Measurements from ENCODE around the gene ATP8A2.

ATP8A2 gene

DNA sequence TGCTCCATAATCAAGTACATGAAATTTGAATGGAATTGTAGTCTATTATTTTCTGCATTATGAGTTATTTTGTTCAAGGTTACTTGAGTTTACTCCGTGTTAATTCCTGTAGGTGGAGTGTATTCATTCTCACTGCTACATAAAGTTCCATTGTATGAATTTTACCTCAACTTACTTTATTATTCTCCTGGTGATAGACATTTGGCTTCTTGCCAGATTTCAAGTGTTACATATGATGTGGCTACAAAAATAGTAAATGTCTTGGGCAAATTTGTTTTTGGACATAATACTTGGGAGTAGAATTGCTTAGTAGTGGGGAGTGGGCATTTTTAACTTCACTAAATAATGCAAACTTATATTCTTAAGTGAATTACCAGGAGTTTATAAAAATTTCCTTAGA lies 351.1 kb downstream of the ATP8A2 start:
- in situ Hi-C loops (cut with HindIII; ENCODE audit: low sequenced_read_pairs), result no loop called here

DNA sequence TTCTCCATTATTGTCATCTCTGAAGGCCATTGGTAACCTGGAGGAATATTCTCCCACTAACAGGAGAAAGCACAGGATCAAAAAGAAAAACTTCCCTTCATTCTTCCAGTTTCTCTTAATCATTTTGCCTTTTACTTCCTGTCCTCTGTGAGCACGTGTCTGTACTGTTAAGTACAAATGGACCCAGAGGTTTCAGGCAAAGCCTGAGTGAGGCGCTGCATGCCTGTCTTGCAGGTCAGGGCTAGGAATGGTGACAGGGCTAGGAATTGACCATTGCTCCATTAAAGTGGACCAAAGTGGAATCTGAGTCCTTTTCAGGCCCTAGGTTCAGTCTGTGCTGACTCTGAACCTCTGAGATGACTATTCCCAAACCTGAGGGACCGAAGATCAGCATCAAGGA lies 353.3 kb downstream of the ATP8A2 start:
- in situ Hi-C loops (cut with HindIII; ENCODE audit: low sequenced_read_pairs), result no loop called here

DNA sequence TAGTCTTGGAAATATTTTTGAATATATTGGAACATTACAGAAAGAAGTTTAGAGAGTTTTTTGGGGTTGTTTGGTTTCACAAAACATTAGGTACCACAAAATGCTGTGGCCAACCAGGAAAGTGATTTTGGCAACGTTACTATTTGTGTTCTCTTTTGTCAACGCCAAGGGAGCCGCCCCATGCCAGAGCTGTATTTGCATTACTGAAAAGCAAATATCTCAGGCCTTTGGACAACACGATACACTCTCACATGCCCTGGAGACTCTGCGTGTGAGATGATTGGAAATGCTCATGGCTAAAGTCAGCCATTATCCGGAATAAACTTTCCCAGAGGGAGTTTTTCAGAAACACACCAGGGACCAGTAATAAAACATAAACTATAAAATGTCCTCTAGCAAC lies 355.5 kb downstream of the ATP8A2 start:
- in situ Hi-C loops (cut with HindIII; ENCODE audit: low sequenced_read_pairs), result no loop called here

DNA sequence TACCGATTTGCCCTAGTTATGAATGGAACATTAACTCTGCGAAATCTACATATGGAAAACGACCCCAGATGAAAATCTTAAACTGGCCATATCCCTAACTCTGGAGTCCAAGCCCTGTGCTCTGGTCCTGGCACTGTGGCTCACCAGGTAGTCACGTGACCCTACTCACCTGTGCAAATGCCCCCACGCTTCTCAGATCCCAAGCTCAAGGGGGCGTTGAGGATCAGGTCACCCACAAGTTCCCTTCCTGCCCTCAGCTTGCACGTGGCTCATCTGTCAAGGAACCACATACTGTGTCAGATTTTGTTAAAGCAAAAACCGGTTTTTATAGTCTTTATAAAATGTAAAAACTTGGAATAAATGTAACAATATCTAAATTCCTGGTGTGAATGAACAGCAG lies 356.0 kb downstream of the ATP8A2 start:
- in situ Hi-C loops (cut with HindIII; ENCODE audit: low sequenced_read_pairs), result no loop called here

DNA sequence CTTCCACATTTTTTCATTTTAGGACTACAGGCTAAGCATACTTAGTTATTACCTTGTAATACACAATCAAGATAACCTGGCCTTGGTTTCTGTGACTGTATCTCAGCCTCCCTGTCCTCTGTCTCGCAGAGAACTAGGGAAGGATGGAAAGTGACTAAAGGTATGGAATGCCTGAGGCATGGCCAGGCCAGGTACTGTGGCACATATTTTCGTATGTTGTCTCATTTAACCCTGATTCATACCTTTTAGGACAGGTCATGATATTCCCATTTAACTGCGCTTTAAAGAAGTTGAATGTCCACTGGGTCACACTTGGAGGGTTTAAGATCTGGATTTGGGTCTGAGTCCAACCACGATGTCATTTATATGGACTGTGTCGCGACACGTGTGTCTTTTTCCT lies 357.4 kb downstream of the ATP8A2 start:
- in situ Hi-C loops (cut with HindIII; ENCODE audit: low sequenced_read_pairs), result no loop called here

DNA sequence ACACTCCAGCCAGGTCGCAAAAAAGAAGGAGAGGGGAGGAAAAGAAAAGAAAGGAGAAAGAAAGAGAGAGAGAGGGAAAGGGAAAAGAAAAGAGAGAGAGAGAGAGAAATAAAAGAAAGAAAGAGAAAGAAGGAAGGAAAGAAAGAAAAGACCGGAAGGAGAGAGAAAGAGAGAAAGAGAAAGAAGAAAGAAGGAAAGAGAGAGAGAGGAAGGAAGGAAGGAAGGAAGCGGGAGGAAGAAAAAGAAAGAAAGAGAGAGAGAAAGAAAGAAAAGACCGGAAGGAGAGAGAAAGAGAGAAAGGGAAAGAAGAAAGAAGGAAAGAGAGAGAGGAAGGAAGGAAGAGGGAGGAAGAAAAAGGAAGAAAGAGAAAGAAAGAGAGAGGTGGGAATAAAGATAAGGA lies 359.3 kb downstream of the ATP8A2 start:
- in situ Hi-C loops (cut with HindIII; ENCODE audit: low sequenced_read_pairs), result no loop called here

DNA sequence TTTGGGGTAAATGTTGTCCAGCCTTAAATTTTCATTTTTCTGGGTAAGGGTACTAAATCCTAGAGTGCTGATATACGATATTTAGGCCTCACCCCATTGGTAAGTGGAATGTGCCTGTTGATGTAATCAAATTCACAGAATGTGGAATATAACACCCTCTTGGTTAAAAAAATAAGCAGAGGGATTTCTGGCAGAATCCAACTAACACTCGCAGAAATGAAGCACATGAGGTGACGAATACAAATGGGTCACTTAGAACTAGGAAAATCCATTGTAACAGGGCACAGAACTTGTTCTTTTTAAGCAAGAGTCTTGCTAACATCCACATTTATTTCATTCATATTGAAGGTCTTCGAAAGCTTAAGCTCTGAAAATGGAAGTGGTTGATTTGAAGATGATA lies 359.8 kb downstream of the ATP8A2 start:
- in situ Hi-C loops (cut with HindIII; ENCODE audit: low sequenced_read_pairs), result no loop called here

DNA sequence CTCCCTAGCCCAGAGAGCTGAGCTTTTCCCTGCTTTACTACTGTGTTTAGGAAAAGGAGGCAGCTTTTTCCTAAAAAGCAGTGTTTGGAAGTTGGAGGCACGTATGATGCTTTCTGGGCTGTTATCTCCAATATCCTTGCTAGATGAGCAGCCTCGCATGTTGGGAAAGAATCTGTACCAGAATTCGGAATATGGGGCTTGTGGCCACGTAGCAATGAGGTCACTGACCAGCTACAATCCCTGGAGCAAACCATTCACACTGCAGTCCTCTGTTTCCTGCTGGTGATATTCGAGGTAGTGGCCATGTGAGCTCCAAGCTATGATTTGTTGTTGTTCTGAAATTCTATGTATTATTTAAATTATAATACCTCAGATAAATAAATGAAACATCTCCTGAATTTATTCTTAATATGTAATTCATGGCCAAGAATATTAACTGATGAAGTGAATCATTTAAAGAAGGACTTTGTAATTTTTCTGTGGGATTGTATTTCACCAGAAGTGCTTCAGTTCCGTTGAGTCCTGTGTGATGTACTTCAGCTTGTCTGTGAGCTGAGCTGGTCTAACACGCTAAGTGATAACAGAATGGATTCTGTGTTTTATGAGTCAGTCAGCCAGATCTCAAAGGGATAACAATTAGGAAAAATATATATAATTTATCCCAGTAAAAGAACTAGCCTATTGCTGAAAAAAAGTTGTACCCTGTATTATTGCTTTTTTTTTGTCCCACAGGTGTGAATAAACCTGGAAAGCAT lies 360.5 kb downstream of the ATP8A2 start:
- in situ Hi-C loops (cut with HindIII; ENCODE audit: low sequenced_read_pairs), result no loop called here

DNA sequence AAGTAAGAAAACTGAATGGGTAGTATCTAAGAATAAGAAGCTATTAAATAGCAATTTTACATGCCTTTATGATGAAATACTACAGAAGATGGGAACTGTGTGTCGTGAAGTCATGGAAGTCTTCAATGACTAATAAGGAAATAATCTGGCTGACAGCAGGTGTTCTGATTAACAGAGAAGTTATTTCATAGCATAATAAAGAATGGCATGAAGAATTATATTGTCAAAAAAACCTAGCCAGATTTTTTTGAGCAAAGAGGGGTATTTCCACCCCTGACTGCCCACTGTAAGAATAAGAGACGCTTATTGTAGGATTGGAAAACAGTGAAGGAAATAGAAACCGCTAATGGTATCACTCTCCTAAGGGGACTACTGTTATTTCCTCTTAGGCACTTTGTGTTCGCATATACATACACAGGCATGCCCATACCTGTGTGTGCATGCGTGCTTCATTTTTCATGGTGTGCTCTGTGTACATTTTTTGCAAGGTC lies 361.3 kb downstream of the ATP8A2 start:
- in situ Hi-C loops (cut with HindIII; ENCODE audit: low sequenced_read_pairs), result no loop called here

DNA sequence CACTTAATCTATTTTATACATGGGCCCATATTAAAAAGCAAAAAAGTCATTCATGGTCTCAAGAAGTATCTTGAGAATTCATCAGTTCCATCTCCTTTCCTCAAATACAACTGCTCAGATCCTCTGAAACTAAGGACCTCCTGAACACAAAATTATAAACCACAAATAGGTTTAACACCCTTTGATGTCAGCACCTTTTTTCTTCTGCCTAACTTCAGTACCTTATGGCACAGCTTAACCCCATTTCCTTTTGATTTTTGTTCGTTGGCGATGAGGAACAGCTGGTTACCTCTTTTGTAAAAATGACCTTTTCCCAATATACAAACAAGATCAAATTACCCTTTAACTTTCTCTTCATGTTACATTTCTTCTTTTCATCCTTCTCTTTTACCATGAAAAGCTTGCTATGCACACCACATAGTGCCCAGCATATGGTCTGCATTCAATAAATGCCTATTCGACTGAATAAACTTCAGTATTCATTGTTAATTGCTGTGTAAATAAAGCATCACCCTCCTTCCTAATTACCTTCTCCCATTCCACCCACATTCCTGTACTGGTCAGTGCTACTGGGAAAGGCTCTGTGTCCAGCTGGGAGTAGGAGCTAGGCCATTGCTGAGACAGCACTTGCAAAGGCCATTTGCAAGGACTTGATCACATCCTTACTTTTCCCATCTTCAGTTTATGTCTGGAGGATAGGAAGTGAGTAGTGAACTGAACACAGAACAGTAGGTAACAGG lies 362.1 kb downstream of the ATP8A2 start:
- in situ Hi-C loops (cut with HindIII; ENCODE audit: low sequenced_read_pairs), result no loop called here

DNA sequence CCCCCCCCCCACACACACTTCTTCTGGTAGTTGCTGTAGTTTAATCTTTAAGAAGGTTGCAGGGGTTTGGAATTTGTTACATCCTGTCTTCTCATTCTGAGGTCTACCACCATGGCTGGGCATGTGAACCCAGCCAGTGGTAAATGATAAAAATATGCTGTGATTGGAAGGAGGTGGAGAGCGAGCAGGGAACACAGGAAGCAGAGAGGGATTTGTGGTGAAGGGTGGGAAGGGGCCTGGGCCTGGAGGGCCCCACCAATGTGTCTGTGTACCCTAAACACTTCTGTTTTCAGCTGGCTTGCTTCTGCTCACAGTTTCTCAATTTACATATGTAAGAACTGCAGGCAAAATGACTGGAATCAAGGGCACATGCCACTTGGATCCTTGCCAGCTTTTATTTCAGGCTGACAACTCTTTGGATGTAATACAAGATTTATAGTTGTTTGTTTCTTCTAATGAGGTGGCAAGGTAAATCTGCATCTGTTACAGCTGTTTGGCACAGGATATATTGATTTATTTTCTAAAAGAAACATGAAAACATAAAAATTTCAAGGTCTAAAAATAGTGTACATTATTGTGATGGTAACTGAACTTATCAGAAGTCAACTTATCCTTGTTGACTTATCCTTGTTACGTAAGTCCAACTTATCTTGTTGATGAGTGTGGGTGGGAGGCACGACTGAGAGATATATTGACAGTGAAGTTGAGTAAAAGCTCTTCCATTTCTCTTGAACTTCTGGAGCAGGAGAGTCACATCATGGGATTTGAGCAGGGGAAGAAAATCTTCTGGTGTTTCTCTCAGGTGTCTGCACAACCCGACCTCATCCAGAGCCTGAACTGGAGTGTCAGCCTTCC lies 366.8 kb downstream of the ATP8A2 start:
- in situ Hi-C loops (cut with HindIII; ENCODE audit: low sequenced_read_pairs), result no loop called here

DNA sequence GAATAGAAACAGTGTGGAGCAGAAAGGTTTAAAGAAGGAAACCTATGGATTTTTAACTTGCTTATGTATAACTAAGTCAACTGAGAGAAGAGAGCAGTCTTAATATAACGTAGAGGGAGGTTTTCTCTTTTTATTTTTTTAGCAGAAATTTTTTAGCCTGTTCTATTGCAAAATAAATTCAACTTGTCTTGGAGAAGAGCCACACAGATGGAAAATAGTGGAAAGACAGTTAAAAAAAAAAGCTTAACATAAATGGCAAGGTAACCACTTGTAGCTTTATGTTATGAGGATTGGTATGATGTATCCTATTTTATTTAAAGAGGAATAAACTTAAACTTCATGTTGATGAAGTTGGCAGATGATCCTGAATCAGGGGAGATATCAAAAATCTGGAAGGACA lies 367.6 kb downstream of the ATP8A2 start:
- in situ Hi-C loops (cut with HindIII; ENCODE audit: low sequenced_read_pairs), result no loop called here

DNA sequence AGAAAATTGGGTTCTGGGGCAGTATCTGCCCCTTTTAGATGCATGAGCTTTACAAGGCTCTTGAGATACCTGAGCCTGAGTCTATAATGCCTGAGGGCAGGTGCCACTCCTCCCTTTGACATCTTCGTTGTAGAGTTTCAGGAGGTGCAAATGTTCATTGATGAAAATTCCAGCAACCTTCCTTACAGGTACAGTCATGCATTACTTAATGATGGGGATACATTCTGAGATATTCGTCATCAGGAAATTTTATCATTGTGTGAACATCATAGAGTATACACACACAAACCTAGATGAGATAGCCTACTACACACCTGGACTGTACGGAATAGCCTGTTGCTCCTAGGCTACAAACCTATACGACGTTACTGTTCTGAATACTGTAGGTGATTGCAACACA lies 370.0 kb downstream of the ATP8A2 start:
- in situ Hi-C loops (cut with HindIII; ENCODE audit: low sequenced_read_pairs), result no loop called here

DNA sequence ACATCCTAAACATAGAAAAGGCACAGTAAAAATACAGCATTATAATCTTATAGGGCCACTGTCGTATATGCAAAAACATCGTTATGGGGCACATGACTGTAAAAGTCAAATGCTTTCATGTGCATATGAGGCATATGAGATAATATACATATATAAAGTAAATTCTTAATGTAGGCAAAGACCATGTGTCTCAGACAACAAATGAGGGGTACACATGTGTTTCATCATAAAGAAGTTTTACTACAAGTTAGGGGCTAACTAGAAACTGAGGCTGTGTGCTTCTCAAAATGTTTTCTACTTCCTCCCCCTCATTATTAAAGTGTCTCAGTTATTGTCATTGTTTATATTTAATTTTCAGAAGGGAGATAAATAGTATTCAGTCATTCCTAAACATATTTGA lies 370.4 kb downstream of the ATP8A2 start:
- in situ Hi-C loops (cut with HindIII; ENCODE audit: low sequenced_read_pairs), result no loop called here

DNA sequence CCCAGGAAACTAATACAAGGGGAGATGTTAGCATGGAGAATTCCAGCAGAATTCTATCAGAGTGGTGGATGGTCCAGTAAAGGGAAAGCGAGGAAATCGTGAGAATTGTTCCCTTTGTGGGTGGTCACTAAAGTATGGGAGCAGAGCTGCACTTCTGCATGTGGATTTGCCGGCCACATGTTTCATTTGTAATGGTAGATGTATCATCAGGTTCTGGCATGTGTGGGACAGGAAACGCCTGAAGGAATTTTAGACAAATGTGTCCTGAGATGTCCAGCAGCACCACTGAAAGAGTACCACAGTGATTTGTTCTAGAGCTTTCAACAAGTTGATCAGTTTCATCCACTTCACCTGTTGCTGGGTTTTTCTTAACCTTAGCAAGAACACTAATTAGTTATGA lies 371.6 kb downstream of the ATP8A2 start:
- in situ Hi-C loops (cut with HindIII; ENCODE audit: low sequenced_read_pairs), result no loop called here

DNA sequence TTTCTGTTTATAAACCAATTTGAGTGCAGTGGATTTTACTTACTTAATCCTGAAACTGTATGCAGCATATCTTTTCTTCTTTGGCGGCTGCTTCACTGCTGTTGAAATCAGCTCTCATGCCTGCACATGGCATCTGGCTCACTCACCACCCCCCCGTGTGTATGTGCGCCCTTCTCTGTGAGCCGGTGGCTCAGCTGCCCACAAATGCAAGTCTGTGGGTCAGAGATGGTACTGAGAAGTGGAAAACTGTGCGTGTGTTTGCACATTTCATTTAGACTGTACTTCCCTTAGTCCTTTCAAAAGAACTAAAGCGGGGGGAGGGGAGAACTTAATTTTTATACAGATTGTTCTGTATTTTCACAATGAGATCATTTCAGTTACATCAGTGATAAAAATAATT lies 372.4 kb downstream of the ATP8A2 start:
- in situ Hi-C loops (cut with HindIII; ENCODE audit: low sequenced_read_pairs), result no loop called here

DNA sequence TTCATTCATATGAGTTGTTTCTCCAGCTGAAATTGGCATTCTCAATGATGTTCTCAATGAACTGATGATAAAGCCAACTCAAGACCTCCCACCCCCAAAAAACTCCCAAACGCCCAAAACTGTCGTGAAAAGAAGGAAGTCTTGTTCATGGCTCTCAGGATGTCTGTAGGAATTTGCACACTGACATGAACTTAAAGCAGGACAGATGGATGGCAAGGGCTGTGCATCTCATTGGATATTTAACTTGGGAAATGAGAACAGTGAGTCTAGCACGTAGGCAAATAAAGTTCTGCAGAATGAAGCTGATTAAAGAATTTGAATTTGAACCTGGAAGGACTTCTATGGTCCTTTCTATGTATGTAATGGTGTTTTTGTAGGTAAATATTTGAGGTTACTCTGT lies 374.4 kb downstream of the ATP8A2 start:
- in situ Hi-C loops (cut with HindIII; ENCODE audit: low sequenced_read_pairs), result no loop called here

DNA sequence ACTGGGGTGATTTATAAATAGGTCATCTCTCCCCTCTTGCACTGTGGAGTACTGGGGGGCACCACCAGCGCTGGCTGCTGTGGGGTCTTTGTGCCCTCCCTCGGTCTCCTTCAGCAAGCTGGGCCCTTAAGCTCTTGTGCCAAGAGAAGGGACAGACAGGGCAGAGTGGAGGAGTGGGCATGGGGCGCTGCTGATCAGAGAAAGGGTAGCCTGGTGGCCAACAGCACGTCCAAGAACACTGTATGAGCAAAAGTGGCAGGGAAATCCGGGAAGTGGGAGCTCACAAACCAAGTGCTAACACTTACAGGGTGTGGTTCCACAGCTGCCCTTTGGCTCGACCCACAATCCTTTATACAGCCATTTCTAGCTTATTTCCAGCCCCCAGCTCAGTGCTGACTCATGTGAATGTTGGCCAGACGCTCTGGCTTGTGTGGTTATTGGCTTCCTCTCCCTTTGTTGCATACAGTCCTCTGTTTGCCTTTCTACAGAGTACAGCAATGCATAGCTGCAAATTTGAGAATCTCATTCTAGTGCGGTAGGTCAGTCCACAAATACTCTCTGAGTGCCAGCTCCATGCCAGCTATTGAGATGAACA lies 381.3 kb downstream of the ATP8A2 start:
- in situ Hi-C loops (cut with HindIII; ENCODE audit: low sequenced_read_pairs), result no loop called here

DNA sequence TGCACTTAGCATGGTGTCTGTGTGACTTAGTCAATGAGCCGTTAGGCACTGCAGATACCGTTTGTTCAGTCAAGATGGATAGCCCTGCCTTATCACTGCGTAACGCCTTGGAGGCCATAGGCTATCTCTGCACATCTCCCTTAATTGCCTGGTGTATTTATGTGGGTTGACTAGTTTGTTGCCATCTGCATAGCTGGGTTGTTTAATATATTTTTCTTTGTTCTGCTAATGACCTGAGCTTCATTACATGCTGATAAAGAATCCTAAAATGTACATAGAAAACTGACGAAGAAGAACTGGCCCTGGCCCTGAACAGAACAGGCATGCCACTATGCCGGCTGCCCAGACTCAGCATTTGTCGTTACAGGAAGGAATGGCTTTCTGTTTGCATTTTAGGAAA lies 382.2 kb downstream of the ATP8A2 start:
- in situ Hi-C loops (cut with HindIII; ENCODE audit: low sequenced_read_pairs), result no loop called here

DNA sequence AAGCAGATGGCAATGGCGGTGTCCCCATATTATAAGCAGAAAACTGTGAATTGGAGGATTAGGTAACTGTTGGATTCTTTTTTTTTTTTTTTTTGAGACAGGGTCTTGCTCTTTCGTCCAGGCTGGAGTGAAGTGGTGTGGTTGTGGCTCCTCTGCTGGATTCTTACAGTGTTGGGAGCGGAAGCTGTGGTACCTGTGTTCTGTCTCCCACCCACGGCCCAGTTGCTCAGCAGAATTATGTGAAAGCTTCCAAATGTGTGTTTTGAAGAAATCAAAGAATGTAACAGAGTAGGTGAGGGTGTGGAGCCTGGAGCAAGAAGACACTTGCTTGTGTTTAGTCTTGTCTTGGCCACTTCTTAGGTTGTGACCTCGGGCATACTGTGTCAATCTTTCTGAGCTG lies 384.5 kb downstream of the ATP8A2 start:
- in situ Hi-C loops (cut with HindIII; ENCODE audit: low sequenced_read_pairs), result no loop called here

DNA sequence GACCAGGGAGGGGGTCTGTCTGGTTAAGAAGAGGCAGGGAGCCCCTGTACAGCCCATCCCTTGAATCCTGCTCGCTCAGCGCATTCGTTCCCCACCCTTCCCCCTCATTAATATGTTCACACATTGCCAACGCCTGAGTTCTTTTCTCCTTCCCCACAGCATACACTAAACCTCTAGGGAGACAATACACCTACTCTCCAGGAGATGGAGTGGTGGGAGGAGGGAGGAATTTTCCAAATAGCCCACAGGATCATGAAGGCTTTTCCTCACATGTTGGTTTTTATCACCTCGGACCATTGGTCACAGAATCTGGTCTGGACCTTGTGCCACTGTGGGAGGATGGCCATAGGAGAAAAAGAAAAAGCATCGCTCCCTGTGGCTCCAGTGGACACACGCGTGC lies 385.1 kb downstream of the ATP8A2 start:
- in situ Hi-C loops (cut with HindIII; ENCODE audit: low sequenced_read_pairs), result no loop called here

All from DLD1 (cell line).